ENCODE measurements around the gene EXOC3L1.

DNA sequence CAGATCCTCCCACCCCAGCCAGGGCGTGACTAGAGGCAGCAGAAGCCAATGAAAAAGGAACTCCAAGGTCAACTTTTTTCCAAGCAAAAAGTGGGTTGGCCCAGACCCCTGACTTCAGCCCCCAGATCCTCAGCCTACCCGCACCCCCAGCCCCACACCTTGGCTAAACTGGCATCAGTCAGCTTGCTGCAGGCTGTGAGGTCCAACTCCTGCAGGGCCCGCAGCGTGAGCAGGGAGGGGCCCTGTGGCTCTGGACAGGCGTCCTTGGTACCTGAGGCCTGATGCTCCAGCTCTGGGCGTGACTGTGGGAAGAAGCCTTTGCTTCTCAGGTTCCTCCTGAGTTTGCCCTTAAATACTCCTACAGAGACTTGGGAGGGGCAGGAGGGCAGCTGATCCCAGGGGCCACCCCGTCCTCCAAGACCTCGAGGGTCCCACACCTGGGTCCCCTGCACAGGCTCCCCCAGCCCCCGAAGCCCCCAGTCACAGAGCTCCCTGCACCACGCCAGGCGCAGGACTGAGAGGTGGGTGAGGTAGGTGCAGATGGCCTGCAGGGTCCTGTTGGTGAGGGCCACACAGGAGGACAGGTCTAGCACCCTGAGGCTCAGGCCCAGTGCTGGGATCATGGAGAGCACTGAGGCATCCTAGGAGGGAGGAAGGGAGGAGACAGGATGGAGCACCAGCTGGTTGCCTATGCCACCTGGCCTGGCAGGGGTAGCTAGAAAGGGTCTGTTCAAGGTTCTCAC lies 18.4 kb upstream of the EXOC3L1 start:
- TF ChIP-seq, protein P1, sequence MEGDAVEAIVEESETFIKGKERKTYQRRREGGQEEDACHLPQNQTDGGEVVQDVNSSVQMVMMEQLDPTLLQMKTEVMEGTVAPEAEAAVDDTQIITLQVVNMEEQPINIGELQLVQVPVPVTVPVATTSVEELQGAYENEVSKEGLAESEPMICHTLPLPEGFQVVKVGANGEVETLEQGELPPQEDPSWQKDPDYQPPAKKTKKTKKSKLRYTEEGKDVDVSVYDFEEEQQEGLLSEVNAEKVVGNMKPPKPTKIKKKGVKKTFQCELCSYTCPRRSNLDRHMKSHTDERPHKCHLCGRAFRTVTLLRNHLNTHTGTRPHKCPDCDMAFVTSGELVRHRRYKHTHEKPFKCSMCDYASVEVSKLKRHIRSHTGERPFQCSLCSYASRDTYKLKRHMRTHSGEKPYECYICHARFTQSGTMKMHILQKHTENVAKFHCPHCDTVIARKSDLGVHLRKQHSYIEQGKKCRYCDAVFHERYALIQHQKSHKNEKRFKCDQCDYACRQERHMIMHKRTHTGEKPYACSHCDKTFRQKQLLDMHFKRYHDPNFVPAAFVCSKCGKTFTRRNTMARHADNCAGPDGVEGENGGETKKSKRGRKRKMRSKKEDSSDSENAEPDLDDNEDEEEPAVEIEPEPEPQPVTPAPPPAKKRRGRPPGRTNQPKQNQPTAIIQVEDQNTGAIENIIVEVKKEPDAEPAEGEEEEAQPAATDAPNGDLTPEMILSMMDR (IDR thresholded peaks at IDR 0.05): no peak
- no peak for TF ChIP-seq POLR2A (IDR thresholded peaks at IDR 0.05)
